CD4-positive, alpha-beta T cell (primary cell): ENCODE data around the gene ELMO1. TPM values are rescaled to one million over a fixed set of nuclear protein-coding genes. Genes with fewer than 3 reads are reported as not detected.

ENCODE experiments used
- ATAC-seq: fragments of 200-7000 bp; cut with Tn5 transposase; one replicate; pipeline ENCODE4 v1.10.0; 2022; ENCODE audit warnings: mild to moderate bottlenecking; ENCODE audit not compliant: poor library complexity
- CTCF ChIA-PET: fragments of 350-600 bp; sonication (Branson Sonifier 250); formaldehyde crosslinking; loops from one replicate; lab custom pipeline; 2021; ENCODE audit warnings: antibody characterized with exemption, inconsistent platforms; lab: Charles Lee
- POLR2A ChIA-PET: fragments of 350-600 bp; sonication (Branson Sonifier 250); formaldehyde crosslinking; loops from one replicate; lab custom pipeline; 2021; ENCODE audit warnings: antibody characterized with exemption, inconsistent platforms; lab: Charles Lee
- DNase-seq, 14 experiments: peaks; one replicate each; pipeline ENCODE4 v3.0.0-alpha.2; 2013 to 2020; ENCODE audit warnings: mixed read lengths in 2 of 14
- H3K27ac ChIP-seq, 2 donors: one replicate each; pipeline versions ENCODE4 v1.5.1 to v1.7.0; 2013; ENCODE audit warnings: low read length in 2 of 2, low read depth in 1 of 2, mild to moderate bottlenecking in 1 of 2
- H3K27me3 ChIP-seq, 2 experiments: 1 replicate in 1 of 2; 2 replicates in 1 of 2; pipeline versions ENCODE4 v1.6.1 to v1.7.0; 2013; ENCODE audit warnings: low read length in 2 of 2, control low read depth in 1 of 2, mild to moderate bottlenecking in 1 of 2, moderate library complexity in 1 of 2; ENCODE audit not compliant: insufficient read depth in 2 of 2, control insufficient read depth in 1 of 2
- H3K36me3 ChIP-seq: one replicate; pipeline ENCODE4 v1.6.1; 2013; ENCODE audit warnings: low read length, control low read depth; ENCODE audit not compliant: insufficient read depth
- H3K4me1 ChIP-seq: one replicate; pipeline ENCODE4 v1.6.1; 2013; ENCODE audit warnings: low read length, control low read depth; ENCODE audit not compliant: insufficient read depth
- H3K4me3 ChIP-seq: one replicate; pipeline ENCODE4 v1.5.1; 2013; ENCODE audit warnings: mild to moderate bottlenecking, low read length, moderate library complexity
- H3K9me3 ChIP-seq, 2 experiments: 1 replicate in 1 of 2; 2 replicates in 1 of 2; pipeline versions ENCODE4 v1.6.1 to v1.7.0; 2013; ENCODE audit warnings: low read length in 2 of 2, mild to moderate bottlenecking in 2 of 2, control low read depth in 1 of 2, moderate library complexity in 1 of 2; ENCODE audit not compliant: control insufficient read depth in 1 of 2, insufficient read depth in 1 of 2
- H3K27ac Mint-ChIP-seq: one replicate; pipeline ENCODE4 v1.8.0; 2020; ENCODE audit warnings: mixed read lengths
- H3K27me3 Mint-ChIP-seq: one replicate; pipeline ENCODE4 v1.8.0; 2021; ENCODE audit warnings: mixed read lengths
- H3K36me3 Mint-ChIP-seq: one replicate; pipeline ENCODE4 v1.8.0; 2021; ENCODE audit warnings: low read depth, mixed read lengths
- H3K4me1 Mint-ChIP-seq: one replicate; pipeline ENCODE4 v1.8.0; 2021; ENCODE audit warnings: low read depth, mixed read lengths
- H3K4me3 Mint-ChIP-seq: one replicate; pipeline ENCODE4 v1.8.0; 2020; ENCODE audit warnings: mild to moderate bottlenecking, mixed read lengths
- H3K9me3 Mint-ChIP-seq: one replicate; pipeline ENCODE4 v1.8.0; 2020; ENCODE audit warnings: mixed read lengths
- CTCF ChIP-seq: fragments of 200-600 bp; IDR thresholded peaks from one replicate; pipeline ENCODE4 v1.8.0; 2022; ENCODE audit warnings: antibody characterized with exemption, mild to moderate bottlenecking
- intact Hi-C, 2 experiments: fragments of 100-400 bp; cut with DNase I in 1 of 2; cut with micrococcal nuclease in 1 of 2; formaldehyde crosslinking; loops; one replicate each; pipeline versions ENCODE4 v1.15.1 to v1.9.0; 2023 to 2025; cut with DNase I, micrococcal nuclease
- total RNA-seq, 174 experiments: library from RNA in 2 of 174; stranded (reverse) in 2 of 174; gene quantifications; one replicate each; pipeline ENCODE4 v1.2.3 and lab custom pipeline; 2021 to 2026

The ELMO1 gene
- total RNA-seq, 2 experiments from 2014 or later: 117 to 120 TPM

GRCh38 chr7:37116093-37116701 lies 332.5 kb downstream of the ELMO1 start:
- H3K4me1 Mint-ChIP-seq: peaks cover 82% of the 10 kb centered on the region
- no peaks in the 10 kb centered on the region for H3K27me3 Mint-ChIP-seq
- Histone ChIP-seq H3K9me3 (peaks cover 0 to 8% of the 10 kb centered on the region in 2 experiments), H3K27ac (no peak overlapping the region), H3K4me3 (no peak overlapping the region), H3K36me3 (no peaks in the 10 kb centered on the region), H3K27me3 (no peaks in the 10 kb centered on the region), H3K4me1 (peaks cover 14% of the 10 kb centered on the region)
- no peaks in the 10 kb centered on the region for H3K9me3 Mint-ChIP-seq
- ChIA-PET POLR2A (interaction anchor here (1.2 kb wide), 1 partner anchor 45 kb away, joined by 3 read pairs; no protein-coding TSS in a partner anchor), CTCF (no interaction called here)
- H3K36me3 Mint-ChIP-seq: peaks cover 34% of the 10 kb centered on the region
- DNase-seq (no peak), ATAC-seq (peak; percentile 55)
- TF ChIP-seq CTCF: no peak
- intact Hi-C loops: no loop called here
- peak overlapping the region; percentile 43 for H3K4me3 Mint-ChIP-seq
- H3K27ac Mint-ChIP-seq: peak overlapping the region; percentile 72

GRCh38 chr7:37113661-37114355 lies 334.9 kb downstream of the ELMO1 start:
- intact Hi-C loops: no loop called here
- no peak overlapping the region for H3K4me3 Mint-ChIP-seq
- peaks cover 77% of the 10 kb centered on the region for H3K4me1 Mint-ChIP-seq
- Histone ChIP-seq H3K27me3 (no peaks in the 10 kb centered on the region), H3K27ac (no peak overlapping the region), H3K4me1 (peaks cover 9% of the 10 kb centered on the region), H3K4me3 (no peak overlapping the region), H3K36me3 (no peaks in the 10 kb centered on the region), H3K9me3 (no peaks in the 10 kb centered on the region)
- CTCF ChIA-PET: no interaction called here
- H3K36me3 Mint-ChIP-seq: peaks cover 35% of the 10 kb centered on the region
- TF ChIP-seq CTCF: no peak
- DNase-seq (no peak), ATAC-seq (no peak)
- POLR2A ChIA-PET: no interaction called here
- no peaks in the 10 kb centered on the region for H3K9me3 Mint-ChIP-seq
- no peaks in the 10 kb centered on the region for H3K27me3 Mint-ChIP-seq
- no peak overlapping the region for H3K27ac Mint-ChIP-seq

- Histone ChIP-seq H3K36me3 (no peaks in the 10 kb centered on the region), H3K4me1 (peaks cover 5% of the 10 kb centered on the region), H3K9me3 (no peaks in the 10 kb centered on the region), H3K4me3 (no peak overlapping the region), H3K27ac (no peak overlapping the region), H3K27me3 (no peaks in the 10 kb centered on the region)
- ChIA-PET CTCF (no interaction called here), POLR2A (no interaction called here)
- no peak for ATAC-seq
- no peaks in the 10 kb centered on the region for H3K27me3 Mint-ChIP-seq
- H3K4me3 Mint-ChIP-seq: no peak overlapping the region
- no peaks in the 10 kb centered on the region for H3K9me3 Mint-ChIP-seq
- intact Hi-C loops: no loop called here
- H3K4me1 Mint-ChIP-seq: peaks cover 74% of the 10 kb centered on the region
- no peak for TF ChIP-seq CTCF
- no peak overlapping the region for H3K27ac Mint-ChIP-seq
- H3K36me3 Mint-ChIP-seq: peaks cover 35% of the 10 kb centered on the region
- DNase-seq: no peak
Observed at GRCh38 chr7:37112876-37113275, 335.8 kb downstream of the ELMO1 start.
